Measurements from ENCODE around the gene NPM3. TPM values are rescaled to one million over a fixed set of nuclear protein-coding genes. Genes with fewer than 3 reads are reported as not detected.

Gene NPM3
- 105 TPM for polyA plus RNA-seq (2013, experiment 1 of 2)
- polyA plus RNA-seq (2013, experiment 2 of 2) = 108 TPM

GRCh38 chr10:101782811-101783735 is at the start of gene NPM3:
Gene NPM3 (minus strand): TSS chr10:101783446. CDS start chr10:101783390, 56 bp downstream.
- Histone ChIP-seq H2BK12ac (ENCODE audit: low read length) (peak within 1 kb of the TSS; percentile 18), H3K18ac (ENCODE audit: low read length) (peak within 1 kb of the TSS; percentile 17), H2AFZ (ENCODE audit: low read length) (peak within 1 kb of the TSS; percentile 89), H3K14ac (ENCODE audit: low read length) (no peak within 1 kb of the TSS), H2BK120ac (ENCODE audit: low read depth, low read length) (no peak within 1 kb of the TSS), H3K27me3 (ENCODE audit: control insufficient read depth in 3 of 3, insufficient read depth in 3 of 3, low read depth in 1 of 3, low read length in 3 of 3) (peaks cover 0 to 18% (median 18%) of the 10 kb centered on the region in 3 experiments), H4K8ac (ENCODE audit: low read depth, low read length) (no peak within 1 kb of the TSS), H4K91ac (ENCODE audit: low read depth, low read length, poor library complexity) (no peak within 1 kb of the TSS), H2AK5ac (ENCODE audit: low read depth, low read length) (peak within 1 kb of the TSS; percentile 13), H3K4me1 (ENCODE audit: control insufficient read depth in 2 of 2, insufficient read depth in 1 of 2, low read depth in 1 of 2, low read length in 2 of 2) (peaks cover 12 to 28% of the 10 kb centered on the region in 2 donors), H3K36me3 (replicated peaks in 1 of 2; ENCODE audit: control insufficient read depth in 2 of 2, insufficient read depth in 2 of 2, low read length in 2 of 2) (peaks cover 14 to 41% of the 10 kb centered on the region in 2 donors), H3K4me3 (ENCODE audit: low read length in 2 of 2) (peak within 1 kb of the TSS; percentile 74 to 91), H3K23ac (ENCODE audit: low read depth, low read length, poor library complexity) (peak within 1 kb of the TSS; percentile 17), H2BK15ac (ENCODE audit: low read length) (no peak within 1 kb of the TSS), H2BK5ac (ENCODE audit: low read length) (peak within 1 kb of the TSS; percentile 45), H3K4ac (ENCODE audit: low read length) (no peak within 1 kb of the TSS), H3K4me2 (ENCODE audit: insufficient read depth, low read length, poor library complexity, severe bottlenecking) (peak within 1 kb of the TSS; percentile 84), H3K79me1 (ENCODE audit: low read depth, low read length) (peaks cover 1% of the 10 kb centered on the region), H3K9ac (ENCODE audit: low read depth, low read length, poor library complexity) (peak within 1 kb of the TSS; percentile 80), H3K9me3 (replicated peaks in 1 of 2; ENCODE audit: control insufficient read depth in 2 of 2, insufficient read depth in 1 of 2, low read depth in 1 of 2, low read length in 2 of 2) (no peaks in the 10 kb centered on the region), H3K27ac (replicated peaks; ENCODE audit: low read length) (peak within 1 kb of the TSS; percentile 33)
- peak; percentile 83 for DNase-seq (ENCODE audit: low spot score)
- no CpG with 5 or more reads among the region's 57 CpGs for WGBS, 2 donors (ENCODE audit: extremely low coverage in 2 of 2, insufficient read length in 2 of 2, insufficient replicate concordance in 1 of 2)

GRCh38 chr10:101832325-101832771 is 49.1 kb upstream of the NPM3 start:
- no peak overlapping the region for H4K8ac ChIP-seq (ENCODE audit: low read depth, low read length)
- H3K4me3 ChIP-seq (ENCODE audit: low read length in 2 of 2) = no peak overlapping the region
- no peak overlapping the region for H2AFZ ChIP-seq (ENCODE audit: low read length)
- no peak overlapping the region for H3K27ac ChIP-seq (replicated peaks; ENCODE audit: low read length)
- H3K18ac ChIP-seq (ENCODE audit: low read length) = no peak overlapping the region
- H3K27me3 ChIP-seq (ENCODE audit: control insufficient read depth in 3 of 3, insufficient read depth in 3 of 3, low read depth in 1 of 3, low read length in 3 of 3) = no peaks in the 10 kb centered on the region
- DNase-seq (ENCODE audit: low spot score) = no peak
- peaks cover 14 to 21% of the 10 kb centered on the region in 2 donors for H3K4me1 ChIP-seq (ENCODE audit: control insufficient read depth in 2 of 2, insufficient read depth in 1 of 2, low read depth in 1 of 2, low read length in 2 of 2)
- H2BK12ac ChIP-seq (ENCODE audit: low read length) = no peak overlapping the region
- H3K4ac ChIP-seq (ENCODE audit: low read length) = no peak overlapping the region
- no peak overlapping the region for H3K4me2 ChIP-seq (ENCODE audit: insufficient read depth, low read length, poor library complexity, severe bottlenecking)
- H3K9me3 ChIP-seq (replicated peaks in 1 of 2; ENCODE audit: control insufficient read depth in 2 of 2, insufficient read depth in 1 of 2, low read depth in 1 of 2, low read length in 2 of 2) = no peaks in the 10 kb centered on the region
- H3K79me1 ChIP-seq (ENCODE audit: low read depth, low read length) = no peaks in the 10 kb centered on the region
- H2AK5ac ChIP-seq (ENCODE audit: low read depth, low read length) = no peak overlapping the region
- WGBS, 2 donors (ENCODE audit: extremely low coverage in 2 of 2, insufficient read length in 2 of 2, insufficient replicate concordance in 1 of 2) = no CpG with 5 or more reads among the region's 4 CpGs
- H3K9ac ChIP-seq (ENCODE audit: low read depth, low read length, poor library complexity) = no peak overlapping the region
- no peak overlapping the region for H2BK120ac ChIP-seq (ENCODE audit: low read depth, low read length)
- no peak overlapping the region for H2BK15ac ChIP-seq (ENCODE audit: low read length)
- H3K14ac ChIP-seq (ENCODE audit: low read length) = no peak overlapping the region
- no peak overlapping the region for H2BK5ac ChIP-seq (ENCODE audit: low read length)
- no peak overlapping the region for H4K91ac ChIP-seq (ENCODE audit: low read depth, low read length, poor library complexity)
- no peak overlapping the region for H3K23ac ChIP-seq (ENCODE audit: low read depth, low read length, poor library complexity)
- peaks cover 9 to 12% of the 10 kb centered on the region in 2 donors for H3K36me3 ChIP-seq (replicated peaks in 1 of 2; ENCODE audit: control insufficient read depth in 2 of 2, insufficient read depth in 2 of 2, low read length in 2 of 2)

DNA sequence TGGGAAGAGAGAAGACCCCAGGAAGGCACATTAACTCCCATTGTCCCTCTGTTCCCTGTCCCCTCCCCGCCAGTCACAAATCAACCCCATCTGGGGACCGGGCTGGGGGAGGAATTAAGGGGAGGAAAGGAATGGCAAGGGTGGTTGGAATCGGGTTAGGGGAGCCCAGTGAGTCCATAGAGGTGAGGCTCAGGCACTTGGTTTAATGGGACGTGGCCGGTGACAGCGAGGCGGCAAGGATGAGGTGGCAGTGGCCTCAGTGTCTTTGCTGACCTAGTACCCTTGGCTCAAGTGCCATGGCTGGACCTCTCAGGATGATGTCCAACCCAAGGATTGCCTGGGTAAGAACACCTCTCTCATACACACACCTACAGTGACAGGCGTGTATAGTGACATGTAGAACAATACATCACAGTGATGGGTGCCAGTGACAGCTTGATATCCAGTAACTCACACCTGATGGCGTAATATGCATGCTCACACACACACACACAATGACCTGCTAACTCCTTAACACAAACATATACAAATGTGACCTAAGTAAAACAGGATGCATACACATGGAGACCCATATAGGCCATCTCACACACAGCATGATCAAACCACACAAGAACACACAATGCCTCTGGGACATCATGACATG is 48.0 kb upstream of the NPM3 start:
- peak overlapping the region; percentile 97 for H3K18ac ChIP-seq (ENCODE audit: low read length)
- peak overlapping the region in 1 of 2 donors; percentile 83 for H3K4me3 ChIP-seq (ENCODE audit: low read length in 2 of 2)
- H3K9ac ChIP-seq (ENCODE audit: low read depth, low read length, poor library complexity) = peak overlapping the region; percentile 95
- WGBS, 2 donors (ENCODE audit: extremely low coverage in 2 of 2, insufficient read length in 2 of 2, insufficient replicate concordance in 1 of 2) = no CpG with 5 or more reads among the region's 9 CpGs
- no peak overlapping the region for H2BK120ac ChIP-seq (ENCODE audit: low read depth, low read length)
- H4K8ac ChIP-seq (ENCODE audit: low read depth, low read length) = no peak overlapping the region
- peak overlapping the region; percentile 85 for H3K4me2 ChIP-seq (ENCODE audit: insufficient read depth, low read length, poor library complexity, severe bottlenecking)
- peaks cover 9 to 15% of the 10 kb centered on the region in 2 donors for H3K36me3 ChIP-seq (replicated peaks in 1 of 2; ENCODE audit: control insufficient read depth in 2 of 2, insufficient read depth in 2 of 2, low read length in 2 of 2)
- H3K4ac ChIP-seq (ENCODE audit: low read length) = no peak overlapping the region
- no peaks in the 10 kb centered on the region for H3K9me3 ChIP-seq (replicated peaks in 1 of 2; ENCODE audit: control insufficient read depth in 2 of 2, insufficient read depth in 1 of 2, low read depth in 1 of 2, low read length in 2 of 2)
- H2AK5ac ChIP-seq (ENCODE audit: low read depth, low read length) = peak overlapping the region; percentile 11
- H2AFZ ChIP-seq (ENCODE audit: low read length) = peak overlapping the region; percentile 36
- peak overlapping the region; percentile 66 for H3K27ac ChIP-seq (replicated peaks; ENCODE audit: low read length)
- no peak overlapping the region for H4K91ac ChIP-seq (ENCODE audit: low read depth, low read length, poor library complexity)
- H3K4me1 ChIP-seq (ENCODE audit: control insufficient read depth in 2 of 2, insufficient read depth in 1 of 2, low read depth in 1 of 2, low read length in 2 of 2) = peaks cover 14 to 21% of the 10 kb centered on the region in 2 donors
- no peak overlapping the region for H2BK12ac ChIP-seq (ENCODE audit: low read length)
- H3K14ac ChIP-seq (ENCODE audit: low read length) = peak overlapping the region; percentile 1
- DNase-seq (ENCODE audit: low spot score) = no peak
- H3K23ac ChIP-seq (ENCODE audit: low read depth, low read length, poor library complexity) = peak overlapping the region; percentile 96
- no peaks in the 10 kb centered on the region for H3K79me1 ChIP-seq (ENCODE audit: low read depth, low read length)
- H2BK15ac ChIP-seq (ENCODE audit: low read length) = no peak overlapping the region
- H2BK5ac ChIP-seq (ENCODE audit: low read length) = no peak overlapping the region
- H3K27me3 ChIP-seq (ENCODE audit: control insufficient read depth in 3 of 3, insufficient read depth in 3 of 3, low read depth in 1 of 3, low read length in 3 of 3) = no peaks in the 10 kb centered on the region
